SHP77 (cell line): ENCODE data around the gene SLC6A1.

Experiments used
- DNase-seq, 2 experiments: peaks; one replicate each; lab custom pipeline; 2025; lab: John Stamatoyannopoulos, UW

SLC6A1 gene

GRCh38 chr3:10993729-10994065 is 1.1 kb downstream of the SLC6A1 start:
- no peak for DNase-seq

GRCh38 chr3:10994306-10994705 is 1.8 kb downstream of the SLC6A1 start:
- no peak for DNase-seq

- no peak for DNase-seq
These were observed 3.3 kb downstream of the SLC6A1 start for GRCh38 chr3:10995871-10996270.

DNA sequence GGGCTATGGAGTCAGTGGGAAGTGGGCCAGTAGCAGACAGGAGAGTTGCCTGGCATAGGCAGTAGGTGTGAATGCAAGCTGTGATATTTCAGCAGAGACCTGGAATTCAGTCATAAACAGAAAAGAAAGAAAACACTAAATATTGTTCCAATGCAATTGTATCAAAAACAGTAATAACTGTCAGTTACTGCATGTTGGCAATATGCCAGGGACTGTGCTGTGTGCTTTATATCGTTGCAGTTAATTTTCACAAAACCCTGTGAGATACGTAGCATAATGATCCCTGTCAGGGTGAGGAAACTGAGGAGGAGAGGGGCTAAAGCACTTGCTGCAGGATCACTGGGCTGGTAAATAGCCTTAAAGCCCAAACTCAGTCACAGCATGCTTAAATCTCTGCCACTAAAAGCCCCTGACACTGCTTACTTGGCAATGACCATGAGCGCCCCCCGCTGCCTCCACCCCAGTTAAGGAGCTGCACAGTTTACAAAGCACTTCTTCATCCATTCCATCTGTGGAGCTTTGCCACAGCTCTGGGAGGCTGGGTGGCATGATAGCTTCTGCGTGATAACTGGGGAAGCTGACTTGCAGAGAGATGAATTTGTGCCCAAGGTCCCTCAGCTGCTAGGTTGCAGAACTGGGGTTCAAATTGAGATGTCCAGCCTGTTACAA is 3.9 kb downstream of the SLC6A1 start:
- DNase-seq = no peak

- DNase-seq = no peak
These were observed 4.6 kb downstream of the SLC6A1 start for GRCh38 chr3:10997196-10997595.

GRCh38 chr3:10998542-10998941 is 6.0 kb downstream of the SLC6A1 start:
- no peak for DNase-seq

GRCh38 chr3:10999221-11000107 is 6.9 kb downstream of the SLC6A1 start:
- no peak for DNase-seq

- DNase-seq = no peak
These were observed 8.0 kb downstream of the SLC6A1 start for GRCh38 chr3:11000528-11000927.

GRCh38 chr3:11001020-11001657 is 8.6 kb downstream of the SLC6A1 start:
- no peak for DNase-seq

DNA sequence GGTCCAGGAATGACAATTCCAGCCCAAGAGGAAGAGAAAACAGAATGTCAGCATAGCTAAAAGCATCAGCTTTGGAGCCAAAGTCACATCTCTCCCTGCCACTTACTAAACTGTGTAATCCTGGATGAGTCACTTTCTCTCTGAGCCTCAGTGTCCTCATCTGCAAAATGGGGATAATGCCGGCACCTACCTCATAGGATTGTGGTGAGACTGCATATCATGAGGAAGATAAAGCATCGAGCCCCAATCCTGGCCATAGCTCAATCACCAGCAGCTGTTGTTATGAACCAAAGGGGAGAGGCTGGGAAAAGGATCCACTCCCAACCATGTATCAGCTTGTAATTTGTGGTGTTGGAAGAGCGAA is 9.1 kb downstream of the SLC6A1 start:
- DNase-seq = no peak

- DNase-seq = no peak
These were observed 9.8 kb downstream of the SLC6A1 start for GRCh38 chr3:11002371-11002807.

GRCh38 chr3:11004563-11004962 is 12.0 kb downstream of the SLC6A1 start:
- DNase-seq = no peak

GRCh38 chr3:11005686-11006256 is 13.2 kb downstream of the SLC6A1 start:
- DNase-seq = no peak

GRCh38 chr3:11006986-11007933 is 14.7 kb downstream of the SLC6A1 start:
- no peak for DNase-seq

- no peak for DNase-seq
These were observed 17.4 kb downstream of the SLC6A1 start for GRCh38 chr3:11009898-11010297.

- no peak for DNase-seq
These were observed 18.0 kb downstream of the SLC6A1 start for GRCh38 chr3:11010426-11011165.

DNA sequence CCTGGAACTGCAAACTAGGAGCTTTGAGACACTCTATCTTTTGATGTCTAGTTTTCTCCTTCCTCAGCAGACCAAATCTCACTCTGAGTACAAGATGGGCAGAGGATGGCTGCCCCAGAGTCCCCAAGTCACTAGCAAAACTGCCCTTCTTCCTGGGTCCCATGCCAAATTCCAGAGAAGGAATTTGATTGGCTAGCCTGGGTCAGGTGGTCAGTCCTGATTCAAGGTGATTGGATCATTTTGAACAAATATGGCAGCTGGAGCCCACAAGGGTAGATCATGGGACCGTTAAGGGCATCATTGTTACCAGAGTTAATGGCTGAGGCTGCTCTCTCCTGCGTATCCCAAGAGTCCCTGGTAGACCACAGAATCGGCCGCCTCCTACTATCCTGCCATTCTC is 21.7 kb downstream of the SLC6A1 start:
- DNase-seq = no peak

GRCh38 chr3:11014752-11015151 is 22.2 kb downstream of the SLC6A1 start:
- DNase-seq = no peak

GRCh38 chr3:11015369-11015768 is 22.8 kb downstream of the SLC6A1 start:
- DNase-seq = no peak

DNA sequence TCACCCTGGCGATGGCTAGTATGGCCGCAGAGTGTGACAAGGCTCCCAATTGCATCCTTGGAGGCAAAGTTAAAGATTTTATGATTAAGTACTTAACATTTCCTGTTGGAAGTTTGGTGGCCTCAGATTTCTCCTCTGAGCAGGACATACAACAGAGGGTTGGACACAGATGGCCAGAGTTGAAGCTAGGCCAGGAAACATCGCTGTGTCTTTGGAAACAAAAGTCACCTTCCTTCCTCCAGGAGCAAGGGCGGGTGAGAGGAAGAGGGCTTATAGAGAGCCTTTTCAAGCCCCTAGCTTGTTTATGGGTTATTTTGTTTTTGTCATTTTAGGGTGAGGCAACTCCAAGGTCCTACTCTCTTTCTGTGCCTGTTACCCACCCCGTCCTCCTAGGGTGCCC is 24.2 kb downstream of the SLC6A1 start:
- no peak for DNase-seq
